ENCODE results near the gene PAX6.

Gene PAX6

GRCh38 chr11:31819621-31820437 is 8.7 kb upstream of the PAX6 start:
- TF ChIP-seq ZBTB7A (IDR thresholded peaks at IDR 0.05; ENCODE audit: low read depth) (no peak), TCF12 (IDR thresholded peaks at IDR 0.05; ENCODE audit: low read depth) (no peak), CEBPB (IDR thresholded peaks at IDR 0.05) (no peak), RAD21 (IDR thresholded peaks at IDR 0.05; ENCODE audit: low read depth) (no peak)

- no peak for TF ChIP-seq MAX (IDR thresholded peaks at IDR 0.05)
- no peak for TF ChIP-seq USF1 (IDR thresholded peaks at IDR 0.05)
- no peak for TF ChIP-seq YY1 (IDR thresholded peaks at IDR 0.05; ENCODE audit: low read depth)
- TF ChIP-seq TCF12 (IDR thresholded peaks at IDR 0.05; ENCODE audit: low read depth) = no peak
Measured at GRCh38 chr11:31818874-31819331, 7.8 kb upstream of the PAX6 start.

- TF ChIP-seq USF1 (IDR thresholded peaks at IDR 0.05) = no peak
Measured at GRCh38 chr11:31818425-31818755, 7.3 kb upstream of the PAX6 start.

GRCh38 chr11:31817621-31818424 is 6.7 kb upstream of the PAX6 start:
- TF ChIP-seq RAD21 (IDR thresholded peaks at IDR 0.05; ENCODE audit: low read depth) (no peak), ZBTB7A (IDR thresholded peaks at IDR 0.05; ENCODE audit: low read depth) (0 out of 2 replicates have a peak, but pooled peaks have one; percentile 10)

GRCh38 chr11:31817054-31817620 is 6.0 kb upstream of the PAX6 start:
- 0 out of 2 replicates have a peak, but pooled peaks have one; percentile 6 for TF ChIP-seq TEAD4 (IDR thresholded peaks at IDR 0.05)
- TF ChIP-seq NFIC (IDR thresholded peaks at IDR 0.05) = no peak
- TF ChIP-seq FOXM1 (IDR thresholded peaks at IDR 0.05; ENCODE audit: borderline replicate concordance, low read depth) = no peak
- peak; percentile 58 for TF ChIP-seq MAX (IDR thresholded peaks at IDR 0.05)
- 0 out of 2 replicates have a peak, but pooled peaks have one; percentile 15 for TF ChIP-seq YY1 (IDR thresholded peaks at IDR 0.05; ENCODE audit: low read depth)

- TF ChIP-seq RAD21 (IDR thresholded peaks at IDR 0.05; ENCODE audit: low read depth) (no peak), NFIC (IDR thresholded peaks at IDR 0.05) (0 out of 2 replicates have a peak, but pooled peaks have one; percentile 16), REST (IDR thresholded peaks at IDR 0.05; ENCODE audit: low read depth) (no peak), TCF12 (IDR thresholded peaks at IDR 0.05; ENCODE audit: low read depth) (peak; percentile 47; the same call in 1 of the 2 replicates), ZBTB7A (IDR thresholded peaks at IDR 0.05; ENCODE audit: low read depth) (0 out of 2 replicates have a peak, but pooled peaks have one; percentile 2), TAF1 (IDR thresholded peaks at IDR 0.05; ENCODE audit: low read depth) (no peak), YY1 (IDR thresholded peaks at IDR 0.05; ENCODE audit: low read depth) (no peak), USF1 (IDR thresholded peaks at IDR 0.05) (no peak), CEBPB (IDR thresholded peaks at IDR 0.05) (no peak), CREB1 (IDR thresholded peaks at IDR 0.05; ENCODE audit: low read depth) (no peak)
Measured at GRCh38 chr11:31816468-31817053, 5.4 kb upstream of the PAX6 start.

- no peak for TF ChIP-seq CEBPB (IDR thresholded peaks at IDR 0.05)
- TF ChIP-seq ZBTB7A (IDR thresholded peaks at IDR 0.05; ENCODE audit: low read depth) = 0 out of 2 replicates have a peak, but pooled peaks have one; percentile 22
- TF ChIP-seq TCF12 (IDR thresholded peaks at IDR 0.05; ENCODE audit: low read depth) = no peak
- TF ChIP-seq MAX (IDR thresholded peaks at IDR 0.05) = no peak
- no peak for TF ChIP-seq RAD21 (IDR thresholded peaks at IDR 0.05; ENCODE audit: low read depth)
- TF ChIP-seq NFIC (IDR thresholded peaks at IDR 0.05) = no peak
- TF ChIP-seq CREB1 (IDR thresholded peaks at IDR 0.05; ENCODE audit: low read depth) = no peak
- no peak for TF ChIP-seq FOXM1 (IDR thresholded peaks at IDR 0.05; ENCODE audit: borderline replicate concordance, low read depth)
Measured at GRCh38 chr11:31815711-31816467, 4.8 kb upstream of the PAX6 start.
